ENCODE measurements around the gene SMARCB1.
A peak's percentile ranks its signal among the peaks of the same experiment; 100 is the strongest.

The SMARCB1 gene

GRCh38 chr22:23786752-23787599 is at the start of gene SMARCB1:
Gene SMARCB1, plus strand, starts transcription at chr22:23786966. Its CDS starts 204 bp downstream, at chr22:23787170.
- peak; percentile 90 for DNase-seq

- no peak for DNase-seq
Observed at GRCh38 chr22:23737696-23738095, 49.1 kb upstream of the SMARCB1 start.

GRCh38 chr22:23742505-23743264 is 44.1 kb upstream of the SMARCB1 start:
- no peak for DNase-seq

GRCh38 chr22:23743303-23743705 is 43.5 kb upstream of the SMARCB1 start:
- no peak for DNase-seq

- DNase-seq, result no peak
Observed at GRCh38 chr22:23744001-23744400, 42.8 kb upstream of the SMARCB1 start.

GRCh38 chr22:23744485-23744884 is 42.3 kb upstream of the SMARCB1 start:
- DNase-seq, result no peak

- no peak for DNase-seq
Observed at GRCh38 chr22:23745791-23746190, 41.0 kb upstream of the SMARCB1 start.

GRCh38 chr22:23749841-23750301 is 36.9 kb upstream of the SMARCB1 start:
- no peak for DNase-seq

GRCh38 chr22:23750367-23750713 is 36.4 kb upstream of the SMARCB1 start:
- DNase-seq, result no peak

GRCh38 chr22:23750714-23751440 is 35.9 kb upstream of the SMARCB1 start, which contains the start of gene ZNF70:
Gene ZNF70, minus strand, starts transcription at chr22:23751112. Its CDS starts 5,972 bp downstream, at chr22:23745140.
- DNase-seq, result peak; percentile 79

GRCh38 chr22:23751441-23751996 is 35.2 kb upstream of the SMARCB1 start:
- no peak for DNase-seq

- no peak for DNase-seq
Observed at GRCh38 chr22:23752090-23752691, 34.6 kb upstream of the SMARCB1 start.

GRCh38 chr22:23752750-23753149 is 34.0 kb upstream of the SMARCB1 start:
- DNase-seq, result no peak

GRCh38 chr22:23753385-23753784 is 33.4 kb upstream of the SMARCB1 start:
- no peak for DNase-seq

GRCh38 chr22:23754220-23754919 is 32.4 kb upstream of the SMARCB1 start, which contains the start of gene VPREB3:
Gene VPREB3, minus strand, starts transcription at chr22:23754425. Its CDS starts 62 bp downstream, at chr22:23754363.
- DNase-seq, result no peak

- no peak for DNase-seq
Observed at GRCh38 chr22:23754980-23755636, 31.7 kb upstream of the SMARCB1 start.

GRCh38 chr22:23755711-23756110 is 31.1 kb upstream of the SMARCB1 start:
- DNase-seq, result no peak

- no peak for DNase-seq
Observed at GRCh38 chr22:23756891-23757290, 29.9 kb upstream of the SMARCB1 start.

GRCh38 chr22:23759566-23759965 is 27.2 kb upstream of the SMARCB1 start:
- DNase-seq, result no peak

- no peak for DNase-seq
Observed at GRCh38 chr22:23760056-23760455, 26.7 kb upstream of the SMARCB1 start.
